Brain microvascular endothelial cell (primary cell): ENCODE results near the gene TMEM135.

Experiments used
- DNase-seq: peaks from one replicate; pipeline ENCODE4 v3.0.0-alpha.2; 2020
- H3K27ac ChIP-seq: fragments of 250-450 bp; sonication (Bioruptor Pico); 2 replicates; pipeline ENCODE4 v1.5.1; 2020; ENCODE audit warnings: mild to moderate bottlenecking, moderate library complexity
- H3K27me3 ChIP-seq: fragments of 250-450 bp; sonication (Bioruptor Pico); replicated peaks from 2 replicates; pipeline ENCODE4 v1.5.1; 2020; ENCODE audit warnings: mild to moderate bottlenecking
- H3K36me3 ChIP-seq: fragments of 250-450 bp; sonication (Bioruptor Pico); replicated peaks from 2 replicates; pipeline ENCODE4 v1.5.1; 2020; ENCODE audit warnings: mild to moderate bottlenecking
- H3K4me3 ChIP-seq: 2 replicates; pipeline ENCODE4 v1.5.1; 2011; ENCODE audit warnings: low read depth, mild to moderate bottlenecking, control low read depth, low read length, moderate library complexity
- CTCF ChIP-seq: IDR thresholded peaks from 2 replicates; pipeline ENCODE4 v1.5.1; 2011; ENCODE audit warnings: low read depth, mild to moderate bottlenecking, moderate library complexity, low read length, control low read depth, inconsistent platforms; ENCODE audit errors: missing control alignments
- in situ Hi-C: cut with HindIII; loops from 2 replicates; pipeline ENCODE4 v1.10.0; 2017; ENCODE audit warnings: low sequenced_read_pairs, low pct_ligation_motif_present

The TMEM135 gene

DNA sequence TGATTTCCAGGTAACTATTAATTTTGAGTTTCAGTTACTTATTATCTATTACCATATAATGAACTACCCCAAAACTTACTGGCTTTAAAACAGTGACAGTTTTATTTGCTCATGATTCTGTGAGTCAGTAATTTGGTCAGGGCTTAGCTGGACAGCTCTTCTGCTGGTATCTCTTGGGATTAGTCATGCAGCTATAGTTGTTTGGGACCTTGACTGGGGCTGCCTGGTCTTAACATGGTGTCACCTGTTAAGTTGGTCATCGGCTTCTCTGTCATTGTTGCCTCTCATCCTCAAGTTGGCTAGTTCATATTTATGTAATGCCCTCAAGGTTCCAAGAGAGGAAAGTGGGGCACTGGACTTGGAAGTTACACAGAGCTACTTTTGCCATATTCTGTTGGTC, 177.5 kb downstream of the TMEM135 start:
- no peak for TF ChIP-seq CTCF
- DNase-seq: peak; percentile 14
- in situ Hi-C loops: no loop called here
- no peaks in the 10 kb centered on the region for H3K36me3 ChIP-seq
- no peak overlapping the region for H3K4me3 ChIP-seq
- H3K27ac ChIP-seq: no peak overlapping the region
- H3K27me3 ChIP-seq: no peaks in the 10 kb centered on the region

DNA sequence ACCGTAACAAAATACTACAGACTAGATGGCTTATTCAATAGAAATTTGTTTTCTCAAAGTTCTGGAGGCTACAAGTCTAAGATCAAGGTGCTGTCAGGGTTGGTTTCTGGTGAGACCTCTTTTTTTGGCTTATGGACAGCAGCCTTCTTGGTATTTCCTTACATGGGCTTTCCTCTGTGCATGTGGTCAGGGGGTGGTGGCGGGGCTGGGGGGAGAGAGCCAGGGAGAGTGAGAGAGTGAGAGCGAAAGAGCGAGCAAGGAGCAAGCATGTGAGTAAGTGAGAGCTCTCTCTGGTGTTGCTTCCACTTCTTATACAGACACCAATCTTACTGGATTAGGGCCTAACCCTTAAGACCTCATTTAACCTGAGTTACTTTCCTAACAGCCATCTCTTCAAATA, 181.5 kb downstream of the TMEM135 start:
- no peak overlapping the region for H3K27ac ChIP-seq
- H3K36me3 ChIP-seq: no peaks in the 10 kb centered on the region
- no peak for DNase-seq
- in situ Hi-C loops: no loop called here
- no peaks in the 10 kb centered on the region for H3K27me3 ChIP-seq
- no peak overlapping the region for H3K4me3 ChIP-seq
- TF ChIP-seq CTCF: no peak

GRCh38 chr11:87223816-87224215, 186.1 kb downstream of the TMEM135 start:
- Histone ChIP-seq H3K4me3 (no peak overlapping the region), H3K27me3 (no peaks in the 10 kb centered on the region), H3K36me3 (no peaks in the 10 kb centered on the region), H3K27ac (no peak overlapping the region)
- no peak for DNase-seq
- in situ Hi-C loops: no loop called here
- TF ChIP-seq CTCF: no peak

GRCh38 chr11:87224486-87224885, 186.8 kb downstream of the TMEM135 start:
- Histone ChIP-seq H3K27me3 (no peaks in the 10 kb centered on the region), H3K27ac (no peak overlapping the region), H3K4me3 (no peak overlapping the region), H3K36me3 (no peaks in the 10 kb centered on the region)
- in situ Hi-C loops: no loop called here
- no peak for DNase-seq
- TF ChIP-seq CTCF: no peak

DNA sequence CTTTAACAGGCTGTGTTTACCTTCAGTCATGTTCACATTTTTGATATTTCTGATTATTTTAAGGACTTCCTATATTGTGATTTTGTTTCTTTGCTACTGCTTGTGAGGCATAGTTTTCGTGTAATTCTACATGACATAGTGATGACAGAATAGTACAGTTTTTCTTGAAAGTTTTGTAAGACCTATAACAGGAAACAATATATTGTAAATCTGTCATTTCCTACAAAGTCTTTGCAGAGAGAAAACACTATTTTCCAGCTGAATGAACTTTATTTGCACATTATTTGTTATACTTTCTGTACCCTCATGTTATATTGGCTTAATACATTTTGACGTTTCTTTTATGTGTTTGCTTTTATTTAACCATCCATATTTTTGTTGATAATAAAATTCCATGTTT, 191.1 kb downstream of the TMEM135 start:
- no peak for DNase-seq
- no peaks in the 10 kb centered on the region for H3K36me3 ChIP-seq
- no peak for TF ChIP-seq CTCF
- H3K27me3 ChIP-seq: no peaks in the 10 kb centered on the region
- H3K4me3 ChIP-seq: no peak overlapping the region
- in situ Hi-C loops: no loop called here
- H3K27ac ChIP-seq: no peak overlapping the region

DNA sequence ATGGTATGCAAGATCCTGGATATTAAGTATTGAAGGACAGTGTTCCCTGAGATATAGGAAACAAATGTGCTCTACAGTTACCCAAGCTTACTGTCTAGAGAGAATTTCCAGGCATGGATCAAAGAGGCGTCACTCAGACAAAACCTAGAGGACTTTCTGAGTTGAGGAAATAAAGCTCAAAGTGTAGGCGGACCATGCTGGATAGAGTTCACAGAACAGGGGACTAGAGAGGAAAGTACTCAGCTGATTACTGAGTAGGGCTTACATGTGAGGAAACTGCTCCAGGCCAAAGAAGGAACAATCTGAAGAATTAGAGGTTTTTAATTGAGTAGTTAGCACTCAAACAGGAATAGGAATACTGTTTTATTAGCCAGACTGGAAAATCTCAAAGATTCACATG, 193.3 kb downstream of the TMEM135 start:
- H3K36me3 ChIP-seq: no peaks in the 10 kb centered on the region
- no peaks in the 10 kb centered on the region for H3K27me3 ChIP-seq
- H3K4me3 ChIP-seq: no peak overlapping the region
- TF ChIP-seq CTCF: no peak
- H3K27ac ChIP-seq: no peak overlapping the region
- DNase-seq: no peak
- in situ Hi-C loops: no loop called here
